ENCODE data around the gene TEAD1. TPM values are rescaled to one million over a fixed set of nuclear protein-coding genes. Genes with fewer than 3 reads are reported as not detected.

The TEAD1 gene
- total RNA-seq, 2 donors from 2014 or later = 32.7 to 56.7 TPM

DNA sequence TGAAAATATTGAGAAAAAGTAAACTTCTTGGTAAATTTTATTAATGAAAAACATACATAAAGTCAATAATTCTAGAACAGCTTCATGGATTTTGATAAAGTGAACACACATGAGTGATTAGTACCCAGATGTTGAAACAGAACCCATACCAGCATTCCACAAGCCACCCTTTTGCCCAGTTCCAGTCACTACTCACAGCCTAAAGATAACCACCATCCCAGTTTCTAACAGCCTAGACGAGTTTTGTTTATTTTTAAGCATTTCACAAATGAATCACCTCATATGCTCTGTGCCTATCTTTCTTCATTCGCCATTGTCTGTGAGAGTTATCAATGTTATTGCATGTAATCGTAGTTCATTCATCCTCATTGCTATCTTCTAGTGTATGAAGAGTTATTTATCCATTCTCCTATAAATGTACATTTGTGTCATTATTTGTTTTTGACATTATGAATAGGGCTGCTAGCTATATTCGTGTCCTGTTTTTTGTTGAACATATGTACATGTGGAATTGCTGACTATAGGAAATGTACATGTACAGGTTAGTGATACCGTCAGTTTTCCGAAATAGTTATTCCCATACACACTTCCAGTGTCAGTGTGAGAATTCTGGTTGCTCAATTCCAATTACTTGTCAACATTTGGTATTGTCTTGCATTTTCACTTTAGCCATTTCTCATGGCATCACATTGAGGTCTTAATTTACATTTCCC, 44.5 kb upstream of the TEAD1 start:
- no peak for DNase-seq
- H3K4me1 ChIP-seq = no peaks in the 10 kb centered on the region
- no peak overlapping the region for H3K9ac ChIP-seq (ENCODE audit: low read depth in 2 of 2, low read length in 2 of 2)
- intact Hi-C loops (cut with DNase I) = no loop called here
- H3K27ac ChIP-seq = no peak overlapping the region
- no peak for TF ChIP-seq CTCF (IDR thresholded peaks at IDR 0.05)
- H3K9me3 ChIP-seq = no peaks in the 10 kb centered on the region
- H3K27me3 ChIP-seq = no peaks in the 10 kb centered on the region
- no peaks in the 10 kb centered on the region for H3K36me3 ChIP-seq
- H3K4me3 ChIP-seq = no peak overlapping the region

DNA sequence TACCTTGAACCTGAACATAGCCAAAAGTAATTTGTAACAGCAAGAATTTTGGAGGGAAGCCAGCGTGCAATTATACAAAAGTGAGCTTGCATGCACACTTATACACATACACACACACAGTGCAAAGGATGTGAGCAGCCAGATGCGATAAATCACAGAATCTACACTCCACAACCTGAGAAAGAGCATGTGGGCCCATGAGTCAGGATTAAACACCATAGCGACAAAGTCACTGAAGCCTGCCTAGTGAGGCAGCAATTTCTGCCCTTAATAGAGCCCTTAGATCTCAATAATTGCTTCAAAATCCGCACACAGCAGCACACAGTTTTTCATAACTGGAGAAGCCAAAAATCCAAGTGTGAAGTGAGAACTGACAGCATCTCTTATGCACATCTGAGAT, 42.6 kb upstream of the TEAD1 start:
- intact Hi-C loops (cut with DNase I) = no loop called here

GRCh38 chr11:12634329-12634728, 39.9 kb upstream of the TEAD1 start:
- no peak overlapping the region for H3K27ac ChIP-seq
- no peak overlapping the region for H3K4me3 ChIP-seq
- H3K4me1 ChIP-seq = no peaks in the 10 kb centered on the region
- H3K36me3 ChIP-seq = no peaks in the 10 kb centered on the region
- no peaks in the 10 kb centered on the region for H3K27me3 ChIP-seq
- no peak overlapping the region for H3K9ac ChIP-seq (ENCODE audit: low read depth in 2 of 2, low read length in 2 of 2)
- intact Hi-C loops (cut with DNase I) = no loop called here
- TF ChIP-seq CTCF (IDR thresholded peaks at IDR 0.05) = no peak
- DNase-seq = no peak
- H3K9me3 ChIP-seq = no peaks in the 10 kb centered on the region

More for the DNA sequence above, 42.6 kb upstream of the TEAD1 start:
- DNase-seq = no peak
- no peaks in the 10 kb centered on the region for H3K4me1 ChIP-seq
- H3K9me3 ChIP-seq = no peaks in the 10 kb centered on the region
- TF ChIP-seq CTCF (IDR thresholded peaks at IDR 0.05) = no peak
- no peaks in the 10 kb centered on the region for H3K36me3 ChIP-seq
- H3K4me3 ChIP-seq = no peak overlapping the region
- no peaks in the 10 kb centered on the region for H3K27me3 ChIP-seq
- no peak overlapping the region for H3K27ac ChIP-seq
- H3K9ac ChIP-seq (ENCODE audit: low read depth in 2 of 2, low read length in 2 of 2) = no peak overlapping the region

GRCh38 chr11:12636871-12637410, 37.3 kb upstream of the TEAD1 start:
- H3K4me1 ChIP-seq = no peaks in the 10 kb centered on the region
- no peaks in the 10 kb centered on the region for H3K36me3 ChIP-seq
- intact Hi-C loops (cut with DNase I) = no loop called here
- no peak overlapping the region for H3K27ac ChIP-seq
- no peak for DNase-seq
- H3K4me3 ChIP-seq = no peak overlapping the region
- no peaks in the 10 kb centered on the region for H3K9me3 ChIP-seq
- no peaks in the 10 kb centered on the region for H3K27me3 ChIP-seq
- no peak overlapping the region for H3K9ac ChIP-seq (ENCODE audit: low read depth in 2 of 2, low read length in 2 of 2)
- no peak for TF ChIP-seq CTCF (IDR thresholded peaks at IDR 0.05)

- no peaks in the 10 kb centered on the region for H3K9me3 ChIP-seq
- intact Hi-C loops (cut with DNase I) = no loop called here
- DNase-seq = no peak
- TF ChIP-seq CTCF (IDR thresholded peaks at IDR 0.05) = no peak
- no peak overlapping the region for H3K4me3 ChIP-seq
- no peaks in the 10 kb centered on the region for H3K27me3 ChIP-seq
- H3K36me3 ChIP-seq = no peaks in the 10 kb centered on the region
- H3K4me1 ChIP-seq = no peaks in the 10 kb centered on the region
- H3K9ac ChIP-seq (ENCODE audit: low read depth in 2 of 2, low read length in 2 of 2) = no peak overlapping the region
- H3K27ac ChIP-seq = no peak overlapping the region
Measured at GRCh38 chr11:12639388-12639787, 34.8 kb upstream of the TEAD1 start.

Data from colonic mucosa (tissue), 4 donors.